Trophoblast cell (in vitro differentiated cells and primary cell): Measurements from ENCODE around the gene SMG6.

Experiments
- DNase-seq, 2 donors: peaks; one replicate each; pipeline ENCODE4 v3.0.0-alpha.2; 2016
- H2AFZ ChIP-seq: 2 replicates; pipeline ENCODE4 v1.6.1; 2013; ENCODE audit warnings: low read length, moderate library complexity, mild to moderate bottlenecking; ENCODE audit not compliant: insufficient read depth, poor library complexity
- H2AK5ac ChIP-seq: 2 replicates; pipeline ENCODE4 v1.6.1; 2013; ENCODE audit warnings: mild to moderate bottlenecking, low read length
- H2BK120ac ChIP-seq: 2 replicates; pipeline ENCODE4 v1.6.1; 2013; ENCODE audit warnings: low read length, mild to moderate bottlenecking, moderate library complexity; ENCODE audit not compliant: insufficient read depth, poor library complexity
- H2BK12ac ChIP-seq: 2 replicates; pipeline ENCODE4 v1.6.1; 2013; ENCODE audit warnings: mild to moderate bottlenecking, low read length, moderate library complexity
- H2BK5ac ChIP-seq: 2 replicates; pipeline ENCODE4 v1.6.1; 2013; ENCODE audit warnings: low read length, low read depth, moderate library complexity, mild to moderate bottlenecking; ENCODE audit not compliant: poor library complexity
- H3K14ac ChIP-seq: 2 replicates; pipeline ENCODE4 v1.6.1; 2013; ENCODE audit warnings: mild to moderate bottlenecking, low read length
- H3K18ac ChIP-seq: 2 replicates; pipeline ENCODE4 v1.6.1; 2013; ENCODE audit warnings: mild to moderate bottlenecking, low read length
- H3K23ac ChIP-seq: 2 replicates; pipeline ENCODE4 v1.6.1; 2013; ENCODE audit warnings: low read length
- H3K27ac ChIP-seq: 2 replicates; pipeline ENCODE4 v1.5.1; 2013; ENCODE audit warnings: low read depth, mild to moderate bottlenecking, inconsistent platforms, low read length, moderate library complexity
- H3K27me3 ChIP-seq: 2 replicates; pipeline ENCODE4 v1.6.1; 2013; ENCODE audit warnings: inconsistent platforms, mild to moderate bottlenecking, low read length, moderate library complexity; ENCODE audit not compliant: insufficient read depth
- H3K36me3 ChIP-seq, 2 experiments: 1 replicate in 1 of 2; 2 replicates in 1 of 2; pipeline ENCODE4 v1.6.1; 2013; ENCODE audit warnings: low read length in 2 of 2, mild to moderate bottlenecking in 2 of 2, moderate library complexity in 1 of 2; ENCODE audit not compliant: insufficient read depth in 2 of 2, control insufficient read depth in 1 of 2
- H3K4ac ChIP-seq: 2 replicates; pipeline ENCODE4 v1.6.1; 2013; ENCODE audit warnings: low read depth, mild to moderate bottlenecking, low read length, moderate library complexity
- H3K4me1 ChIP-seq, 2 experiments: 1 replicate in 1 of 2; 2 replicates in 1 of 2; pipeline ENCODE4 v1.6.1; 2013; ENCODE audit warnings: low read length in 2 of 2, mild to moderate bottlenecking in 2 of 2, moderate library complexity in 1 of 2; ENCODE audit not compliant: insufficient read depth in 2 of 2, control insufficient read depth in 1 of 2
- H3K4me2 ChIP-seq: 2 replicates; pipeline ENCODE4 v1.6.1; 2013; ENCODE audit warnings: inconsistent platforms, mild to moderate bottlenecking, low read length, moderate library complexity
- H3K4me3 ChIP-seq: 2 replicates; pipeline ENCODE4 v1.5.1; 2013; ENCODE audit warnings: mild to moderate bottlenecking, low read depth, low read length, inconsistent platforms
- H3K79me1 ChIP-seq: one replicate; pipeline ENCODE4 v1.6.1; 2013; ENCODE audit warnings: low read length
- H3K79me2 ChIP-seq: 2 replicates; pipeline ENCODE4 v1.6.1; 2013; ENCODE audit warnings: low read length, mild to moderate bottlenecking; ENCODE audit not compliant: control insufficient read depth, insufficient read depth, poor library complexity
- H3K9ac ChIP-seq: 2 replicates; pipeline ENCODE4 v1.6.1; 2013; ENCODE audit warnings: mild to moderate bottlenecking, low read length
- H3K9me3 ChIP-seq: 2 replicates; pipeline ENCODE4 v1.6.1; 2013; ENCODE audit warnings: low read depth, mild to moderate bottlenecking, control low read depth, inconsistent platforms, low read length; ENCODE audit not compliant: insufficient read depth
- H4K12ac ChIP-seq: 2 replicates; pipeline ENCODE4 v1.6.1; 2013; ENCODE audit warnings: low read depth, mild to moderate bottlenecking, low read length, moderate library complexity
- H4K8ac ChIP-seq: 2 replicates; pipeline ENCODE4 v1.6.1; 2013; ENCODE audit warnings: low read depth, mild to moderate bottlenecking, low read length, moderate library complexity
- H4K91ac ChIP-seq: one replicate; pipeline ENCODE4 v1.6.1; 2013; ENCODE audit warnings: low read depth, mild to moderate bottlenecking, low read length, moderate library complexity
- WGBS: extraction: QIAGEN DNeasy Blood & Tissue Kit; methylation state at CpG from one replicate; pipeline ENCODE4 v1.1.7; 2013; ENCODE audit warnings: missing lambda C conversion rate; ENCODE audit not compliant: insufficient read length, insufficient coverage; ENCODE audit errors: extremely low coverage; 5-methylcytosine and 5-hydroxymethylcytosine counted together

SMG6 gene

DNA sequence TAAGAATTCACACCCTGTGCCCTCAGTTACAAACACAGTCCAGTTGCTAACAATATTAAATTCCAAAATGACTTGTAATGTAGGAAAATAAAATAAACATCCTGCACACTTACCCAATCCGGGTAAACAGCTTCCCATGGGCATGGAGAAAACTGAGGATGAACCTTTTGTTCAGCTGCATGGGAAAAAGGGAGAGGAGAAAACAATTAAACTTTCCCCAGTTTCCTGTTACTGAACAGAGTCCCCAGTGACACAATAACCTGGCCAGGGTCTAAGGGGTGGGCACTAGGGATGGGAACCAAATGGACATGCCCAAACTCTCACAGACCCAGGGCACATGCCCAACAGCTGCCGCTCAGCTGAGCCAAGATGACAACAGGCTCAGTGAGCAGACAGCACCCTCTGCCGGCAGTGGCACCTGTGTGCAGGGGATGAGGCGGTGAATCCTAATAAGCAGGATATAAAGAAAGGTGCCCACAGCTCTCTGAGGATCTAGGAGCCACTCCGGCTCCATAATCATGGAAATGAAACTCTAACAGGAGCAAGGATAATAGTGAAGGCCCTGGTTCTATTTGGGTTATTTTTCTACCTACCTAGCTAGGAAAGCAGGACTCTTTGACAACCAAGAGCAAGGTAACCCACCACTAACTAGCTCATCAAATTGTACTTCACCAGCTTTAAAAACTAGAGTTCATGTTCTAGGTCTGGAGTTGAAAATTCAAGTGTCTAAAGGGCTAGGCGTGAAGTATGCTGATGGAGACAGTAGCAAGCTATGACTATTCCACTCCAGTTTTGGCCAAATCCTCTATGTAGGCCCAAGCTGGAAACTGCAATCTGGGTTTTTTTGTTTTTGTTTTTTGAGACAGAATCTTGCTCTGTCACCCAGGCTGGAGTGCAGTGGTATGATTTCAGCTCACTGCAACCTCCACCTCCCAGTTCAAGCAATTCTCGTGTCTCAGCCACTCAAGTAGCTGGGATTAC is 58.8 kb downstream of the SMG6 start:
- Histone ChIP-seq H3K4me2 (no peak overlapping the region), H4K12ac (no peak overlapping the region), H3K79me1 (no peaks in the 10 kb centered on the region), H3K36me3 (peaks cover 10 to 15% of the 10 kb centered on the region in 2 experiments), H2AFZ (no peak overlapping the region), H3K4me3 (no peak overlapping the region), H2AK5ac (no peak overlapping the region), H4K8ac (no peak overlapping the region), H4K91ac (no peak overlapping the region), H2BK5ac (no peak overlapping the region), H3K9me3 (no peaks in the 10 kb centered on the region), H3K14ac (no peak overlapping the region), H3K4me1 (peaks cover 0 to 2% of the 10 kb centered on the region in 2 experiments), H3K27ac (no peak overlapping the region), H3K27me3 (no peaks in the 10 kb centered on the region), H3K4ac (no peak overlapping the region), H3K18ac (no peak overlapping the region), H2BK120ac (no peak overlapping the region), H3K79me2 (no peaks in the 10 kb centered on the region), H2BK12ac (no peak overlapping the region), H3K23ac (no peak overlapping the region), H3K9ac (no peak overlapping the region)
- peak; percentile 78 to 91 for DNase-seq
- no CpG with 5 or more reads among the region's 7 CpGs for WGBS

DNA sequence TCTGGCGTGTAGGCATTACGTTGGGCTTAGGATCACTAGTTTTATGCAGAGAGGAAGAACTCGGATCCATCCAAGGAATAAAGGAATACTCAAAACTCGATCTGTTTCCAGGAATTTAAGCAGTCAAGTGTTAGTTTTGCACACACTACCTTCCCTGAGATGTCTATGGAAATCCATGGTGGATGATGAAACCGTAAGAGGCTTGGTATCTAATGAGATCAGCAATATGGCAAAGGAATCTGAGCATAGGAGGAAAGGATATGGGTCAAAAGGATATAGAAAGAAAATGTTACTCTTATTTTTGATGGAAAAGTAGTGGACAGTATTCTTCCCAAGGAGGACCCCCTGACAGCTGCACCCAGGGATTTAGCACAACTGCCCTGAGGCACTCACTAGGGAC is 59.6 kb downstream of the SMG6 start:
- H2BK120ac ChIP-seq: no peak overlapping the region
- H2AK5ac ChIP-seq: no peak overlapping the region
- H3K79me2 ChIP-seq: no peaks in the 10 kb centered on the region
- no peak overlapping the region for H3K14ac ChIP-seq
- H3K4me1 ChIP-seq: peaks cover 0 to 2% of the 10 kb centered on the region in 2 experiments
- H3K4me3 ChIP-seq: no peak overlapping the region
- no peaks in the 10 kb centered on the region for H3K27me3 ChIP-seq
- H4K12ac ChIP-seq: no peak overlapping the region
- H4K91ac ChIP-seq: no peak overlapping the region
- no peak overlapping the region for H3K18ac ChIP-seq
- H3K36me3 ChIP-seq: peaks cover 10% of the 10 kb centered on the region in 2 experiments
- no peak overlapping the region for H2AFZ ChIP-seq
- DNase-seq: peak in 1 of 2 donors; percentile 34
- no peak overlapping the region for H3K4me2 ChIP-seq
- no peak overlapping the region for H3K27ac ChIP-seq
- H4K8ac ChIP-seq: no peak overlapping the region
- no peak overlapping the region for H3K9ac ChIP-seq
- no peaks in the 10 kb centered on the region for H3K9me3 ChIP-seq
- H3K79me1 ChIP-seq: no peaks in the 10 kb centered on the region
- H2BK5ac ChIP-seq: no peak overlapping the region
- no peak overlapping the region for H3K23ac ChIP-seq
- no peak overlapping the region for H2BK12ac ChIP-seq
- no CpG with 5 or more reads among the region's 5 CpGs for WGBS
- H3K4ac ChIP-seq: no peak overlapping the region

DNA sequence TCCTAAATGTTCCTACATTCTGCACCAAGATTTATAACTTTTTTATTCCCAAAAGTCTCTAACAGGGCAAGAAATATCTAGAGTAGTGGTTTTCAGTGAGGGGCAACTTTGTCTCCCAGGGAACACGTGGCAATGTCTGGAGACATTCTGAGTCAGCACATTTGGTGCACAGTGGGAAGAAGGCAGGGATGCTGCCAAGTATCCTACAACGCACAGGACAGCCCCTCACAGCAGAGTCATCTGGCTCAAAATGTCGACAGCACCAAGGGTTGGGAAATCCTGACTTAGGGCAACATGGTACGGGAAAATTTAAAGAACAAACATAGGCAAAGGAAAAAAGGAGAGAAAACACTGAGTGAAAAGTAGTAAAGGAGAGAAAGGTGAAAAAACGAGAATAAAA is 61.8 kb downstream of the SMG6 start:
- Histone ChIP-seq H3K4me1 (peaks cover 0 to 2% of the 10 kb centered on the region in 2 experiments), H2BK12ac (no peak overlapping the region), H2AK5ac (no peak overlapping the region), H4K12ac (no peak overlapping the region), H3K9ac (no peak overlapping the region), H3K14ac (no peak overlapping the region), H2AFZ (no peak overlapping the region), H4K8ac (no peak overlapping the region), H2BK5ac (no peak overlapping the region), H2BK120ac (no peak overlapping the region), H4K91ac (no peak overlapping the region), H3K4me3 (no peak overlapping the region), H3K79me1 (no peaks in the 10 kb centered on the region), H3K9me3 (no peaks in the 10 kb centered on the region), H3K36me3 (peaks cover 7 to 12% of the 10 kb centered on the region in 2 experiments), H3K79me2 (no peaks in the 10 kb centered on the region), H3K23ac (no peak overlapping the region), H3K27me3 (no peaks in the 10 kb centered on the region), H3K18ac (no peak overlapping the region), H3K4ac (no peak overlapping the region), H3K4me2 (no peak overlapping the region), H3K27ac (no peak overlapping the region)
- no peak for DNase-seq
- 100% methylated on average over 1 of the region's 5 CpGs for whole genome bisulfite sequencing

DNA sequence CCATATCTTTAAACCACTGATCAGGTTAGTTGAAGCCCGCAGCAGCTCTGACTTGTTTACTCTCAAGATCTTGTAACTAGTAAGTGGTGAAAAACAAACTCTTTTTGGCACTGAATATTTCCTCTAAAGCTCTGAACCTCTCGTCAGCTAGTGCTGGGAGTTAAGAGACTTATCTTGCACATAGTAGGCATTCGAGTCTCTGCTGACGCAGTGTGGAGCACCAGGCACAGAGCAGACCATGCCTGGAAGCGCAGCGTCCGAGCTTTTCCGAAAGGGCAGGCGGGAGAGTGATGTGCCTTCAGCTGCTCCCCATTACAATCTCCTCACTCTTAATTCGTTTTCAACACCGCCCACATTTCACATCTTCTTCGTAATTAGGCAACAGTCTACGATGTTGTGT is 63.0 kb downstream of the SMG6 start:
- H3K36me3 ChIP-seq: peaks cover 10 to 17% of the 10 kb centered on the region in 2 experiments
- H3K18ac ChIP-seq: peak overlapping the region; percentile 51

More for the DNA sequence above, 63.0 kb downstream of the SMG6 start:
- no peak overlapping the region for H3K4ac ChIP-seq
- H2AK5ac ChIP-seq: no peak overlapping the region
- no peaks in the 10 kb centered on the region for H3K9me3 ChIP-seq
- H3K14ac ChIP-seq: no peak overlapping the region
- H3K27me3 ChIP-seq: no peaks in the 10 kb centered on the region
- no peaks in the 10 kb centered on the region for H3K79me1 ChIP-seq
- peak overlapping the region; percentile 17 for H2BK120ac ChIP-seq
- H4K91ac ChIP-seq: no peak overlapping the region
- H3K4me1 ChIP-seq: peaks cover 0 to 2% of the 10 kb centered on the region in 2 experiments
- H3K23ac ChIP-seq: no peak overlapping the region
- DNase-seq: no peak
- WGBS: 100% methylated on average over 3 of the region's 13 CpGs
- H2BK12ac ChIP-seq: no peak overlapping the region
- no peak overlapping the region for H2BK5ac ChIP-seq
- no peak overlapping the region for H3K4me2 ChIP-seq
- H2AFZ ChIP-seq: no peak overlapping the region
- no peak overlapping the region for H4K8ac ChIP-seq
- no peak overlapping the region for H3K27ac ChIP-seq
- H4K12ac ChIP-seq: no peak overlapping the region
- no peaks in the 10 kb centered on the region for H3K79me2 ChIP-seq
- H3K9ac ChIP-seq: no peak overlapping the region
- H3K4me3 ChIP-seq: no peak overlapping the region
